Measurements from ENCODE around the gene FGD3.

Gene FGD3

GRCh38 chr9:93050231-93050630 lies 102.9 kb downstream of the FGD3 start:
- Histone ChIP-seq H3K9me3 (ENCODE audit: control insufficient read depth in 2 of 2, low read length in 2 of 2) (no peaks in the 10 kb centered on the region), H3K27me3 (ENCODE audit: control insufficient read depth in 2 of 2, insufficient read depth in 2 of 2, low read length in 2 of 2) (no peaks in the 10 kb centered on the region), H3K27ac (ENCODE audit: low read depth in 2 of 2, low read length in 2 of 2) (no peak overlapping the region), H3K9ac (ENCODE audit: low read depth in 1 of 2, low read length in 2 of 2) (no peak overlapping the region), H3K4me3 (ENCODE audit: low read length in 2 of 2) (no peak overlapping the region), H3K4me1 (ENCODE audit: control insufficient read depth in 2 of 2, insufficient read depth in 2 of 2, low read length in 2 of 2) (no peaks in the 10 kb centered on the region), H3K36me3 (ENCODE audit: control insufficient read depth in 2 of 2, insufficient read depth in 2 of 2, low read length in 2 of 2) (no peaks in the 10 kb centered on the region)

GRCh38 chr9:93051680-93052089 lies 104.4 kb downstream of the FGD3 start:
- H3K27me3 ChIP-seq (ENCODE audit: control insufficient read depth in 2 of 2, insufficient read depth in 2 of 2, low read length in 2 of 2) = no peaks in the 10 kb centered on the region
- no peaks in the 10 kb centered on the region for H3K9me3 ChIP-seq (ENCODE audit: control insufficient read depth in 2 of 2, low read length in 2 of 2)
- H3K27ac ChIP-seq (ENCODE audit: low read depth in 2 of 2, low read length in 2 of 2) = peak overlapping the region in 1 of 2 donors; percentile 32
- no peaks in the 10 kb centered on the region for H3K4me1 ChIP-seq (ENCODE audit: control insufficient read depth in 2 of 2, insufficient read depth in 2 of 2, low read length in 2 of 2)
- H3K36me3 ChIP-seq (ENCODE audit: control insufficient read depth in 2 of 2, insufficient read depth in 2 of 2, low read length in 2 of 2) = no peaks in the 10 kb centered on the region
- no peak overlapping the region for H3K9ac ChIP-seq (ENCODE audit: low read depth in 1 of 2, low read length in 2 of 2)
- H3K4me3 ChIP-seq (ENCODE audit: low read length in 2 of 2) = no peak overlapping the region

DNA sequence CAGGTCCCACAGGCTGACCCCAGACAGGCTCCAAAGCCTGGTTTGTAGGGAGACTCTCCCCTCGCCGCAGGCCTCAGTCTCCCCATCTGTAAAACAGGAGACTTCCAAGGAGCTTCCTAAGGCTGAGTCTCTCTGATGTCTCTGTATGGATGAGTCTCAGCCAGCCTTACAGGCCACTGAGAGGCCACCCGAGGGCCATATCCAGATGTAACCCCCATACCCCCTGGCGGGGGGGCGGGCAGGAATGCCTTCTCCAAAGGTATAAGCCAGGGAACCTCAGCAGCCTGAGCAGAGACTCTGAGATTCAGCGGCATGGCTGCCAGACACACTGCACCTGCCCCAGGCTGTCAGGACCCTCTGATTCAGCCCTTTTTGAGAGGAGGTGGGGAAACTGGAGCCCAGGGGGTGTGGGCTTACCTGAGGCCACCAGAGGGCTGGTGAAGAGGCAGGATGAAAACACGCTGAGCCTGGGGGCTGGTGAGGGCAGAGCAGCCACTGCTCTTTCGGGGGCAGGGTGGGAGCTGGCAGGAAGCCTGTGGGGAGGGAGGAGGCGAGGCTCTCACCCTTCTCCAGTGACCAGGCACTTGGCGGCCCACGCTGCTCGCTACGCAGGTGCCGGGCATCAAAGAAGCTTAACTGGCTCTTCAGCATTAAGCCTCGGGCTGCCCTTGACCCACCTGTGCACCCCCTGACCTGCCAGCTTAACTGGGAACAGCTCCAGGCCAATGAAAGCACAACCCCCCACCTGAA lies 105.6 kb downstream of the FGD3 start:
- Histone ChIP-seq H3K27ac (ENCODE audit: low read depth in 2 of 2, low read length in 2 of 2) (no peak overlapping the region), H3K4me1 (ENCODE audit: control insufficient read depth in 2 of 2, insufficient read depth in 2 of 2, low read length in 2 of 2) (no peaks in the 10 kb centered on the region)

DNA sequence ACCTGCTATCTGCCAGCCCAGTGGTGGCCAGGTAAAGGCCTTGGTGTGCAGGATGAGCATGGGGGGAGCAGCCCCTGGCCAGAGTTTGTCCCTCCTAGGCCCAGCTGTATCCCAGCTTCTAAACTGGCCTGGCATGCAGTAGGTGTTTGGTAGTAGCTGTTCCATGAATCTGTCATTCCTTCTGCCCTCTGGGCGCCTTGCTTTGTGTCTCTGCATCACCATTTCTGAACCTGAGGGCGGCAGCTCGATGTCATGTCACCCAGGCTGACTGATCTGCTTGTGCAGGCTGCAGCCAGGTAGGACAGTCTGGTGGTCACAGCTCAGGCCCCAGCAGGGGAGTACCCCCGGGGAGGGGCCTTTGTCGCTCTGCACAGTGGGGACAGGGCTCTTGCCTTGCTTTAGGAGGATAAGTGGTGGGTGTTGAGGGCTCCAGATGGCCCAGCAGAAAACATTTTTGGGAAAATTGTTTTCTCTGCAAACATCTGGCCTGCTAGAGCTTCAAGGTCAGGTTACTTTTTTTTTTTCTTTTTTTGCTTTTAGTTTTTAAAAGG lies 106.5 kb downstream of the FGD3 start:
- no peak overlapping the region for H3K27ac ChIP-seq (ENCODE audit: low read depth in 2 of 2, low read length in 2 of 2)

More for the DNA sequence above, 105.6 kb downstream of the FGD3 start:
- no peak overlapping the region for H3K9ac ChIP-seq (ENCODE audit: low read depth in 1 of 2, low read length in 2 of 2)
- H3K27me3 ChIP-seq (ENCODE audit: control insufficient read depth in 2 of 2, insufficient read depth in 2 of 2, low read length in 2 of 2) = no peaks in the 10 kb centered on the region
- H3K36me3 ChIP-seq (ENCODE audit: control insufficient read depth in 2 of 2, insufficient read depth in 2 of 2, low read length in 2 of 2) = no peaks in the 10 kb centered on the region
- H3K4me3 ChIP-seq (ENCODE audit: low read length in 2 of 2) = no peak overlapping the region
- H3K9me3 ChIP-seq (ENCODE audit: control insufficient read depth in 2 of 2, low read length in 2 of 2) = no peaks in the 10 kb centered on the region

GRCh38 chr9:93054758-93055704 lies 107.7 kb downstream of the FGD3 start:
- peaks cover 0 to 5% of the 10 kb centered on the region in 2 donors for H3K4me1 ChIP-seq (ENCODE audit: control insufficient read depth in 2 of 2, insufficient read depth in 2 of 2, low read length in 2 of 2)

More for the DNA sequence above, 106.5 kb downstream of the FGD3 start:
- no peaks in the 10 kb centered on the region for H3K27me3 ChIP-seq (ENCODE audit: control insufficient read depth in 2 of 2, insufficient read depth in 2 of 2, low read length in 2 of 2)
- no peaks in the 10 kb centered on the region for H3K36me3 ChIP-seq (ENCODE audit: control insufficient read depth in 2 of 2, insufficient read depth in 2 of 2, low read length in 2 of 2)
- no peaks in the 10 kb centered on the region for H3K4me1 ChIP-seq (ENCODE audit: control insufficient read depth in 2 of 2, insufficient read depth in 2 of 2, low read length in 2 of 2)
- no peak overlapping the region for H3K9ac ChIP-seq (ENCODE audit: low read depth in 1 of 2, low read length in 2 of 2)
- no peak overlapping the region for H3K4me3 ChIP-seq (ENCODE audit: low read length in 2 of 2)
- H3K9me3 ChIP-seq (ENCODE audit: control insufficient read depth in 2 of 2, low read length in 2 of 2) = no peaks in the 10 kb centered on the region

DNA sequence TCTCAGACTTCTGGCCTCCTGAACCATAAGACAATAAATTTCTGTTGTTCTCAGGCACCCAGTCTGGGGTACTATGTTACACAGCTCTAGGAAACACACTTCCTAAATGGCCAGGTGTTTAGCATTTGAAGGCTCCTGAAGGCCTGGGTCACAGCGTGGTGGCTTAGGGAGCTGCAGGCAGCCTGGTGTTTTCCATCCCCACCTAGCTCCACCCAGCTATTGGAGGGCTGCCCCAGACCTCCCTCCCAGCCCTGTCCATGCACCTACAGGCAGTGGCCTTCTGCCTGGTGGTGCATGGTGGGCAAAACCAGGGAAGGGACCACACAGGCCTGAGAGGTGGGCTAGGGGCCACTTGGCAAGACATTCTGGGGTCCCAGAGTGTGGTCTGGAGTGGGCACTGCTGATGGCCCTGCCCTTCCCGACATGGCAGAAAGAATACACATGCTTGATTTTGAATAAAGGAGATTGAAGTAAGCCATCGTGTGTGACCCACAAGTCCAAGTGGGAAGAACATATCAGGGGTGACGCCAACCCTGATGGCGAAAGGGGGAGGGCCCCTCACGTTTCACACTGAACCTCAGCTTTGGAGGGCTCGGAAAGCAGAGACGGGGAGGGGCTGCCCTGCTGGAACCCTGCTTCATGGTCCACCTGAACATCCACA lies 109.8 kb downstream of the FGD3 start:
- Histone ChIP-seq H3K4me1 (ENCODE audit: control insufficient read depth in 2 of 2, insufficient read depth in 2 of 2, low read length in 2 of 2) (peaks cover 8 to 21% of the 10 kb centered on the region in 2 donors), H3K4me3 (ENCODE audit: low read length in 2 of 2) (no peak overlapping the region), H3K36me3 (ENCODE audit: control insufficient read depth in 2 of 2, insufficient read depth in 2 of 2, low read length in 2 of 2) (no peaks in the 10 kb centered on the region), H3K9me3 (ENCODE audit: control insufficient read depth in 2 of 2, low read length in 2 of 2) (no peaks in the 10 kb centered on the region), H3K27ac (ENCODE audit: low read depth in 2 of 2, low read length in 2 of 2) (no peak overlapping the region), H3K9ac (ENCODE audit: low read depth in 1 of 2, low read length in 2 of 2) (no peak overlapping the region), H3K27me3 (ENCODE audit: control insufficient read depth in 2 of 2, insufficient read depth in 2 of 2, low read length in 2 of 2) (peaks cover 0 to 3% of the 10 kb centered on the region in 2 donors)

More at GRCh38 chr9:93054758-93055704, 107.7 kb downstream of the FGD3 start:
- H3K4me3 ChIP-seq (ENCODE audit: low read length in 2 of 2) = no peak overlapping the region
- H3K36me3 ChIP-seq (ENCODE audit: control insufficient read depth in 2 of 2, insufficient read depth in 2 of 2, low read length in 2 of 2) = no peaks in the 10 kb centered on the region
- H3K9me3 ChIP-seq (ENCODE audit: control insufficient read depth in 2 of 2, low read length in 2 of 2) = no peaks in the 10 kb centered on the region
- no peak overlapping the region for H3K9ac ChIP-seq (ENCODE audit: low read depth in 1 of 2, low read length in 2 of 2)
- H3K27me3 ChIP-seq (ENCODE audit: control insufficient read depth in 2 of 2, insufficient read depth in 2 of 2, low read length in 2 of 2) = peaks cover 0 to 1% of the 10 kb centered on the region in 2 donors
- no peak overlapping the region for H3K27ac ChIP-seq (ENCODE audit: low read depth in 2 of 2, low read length in 2 of 2)

- Histone ChIP-seq H3K9me3 (ENCODE audit: control insufficient read depth in 2 of 2, low read length in 2 of 2) (no peaks in the 10 kb centered on the region), H3K4me3 (ENCODE audit: low read length in 2 of 2) (peak overlapping the region in 1 of 2 donors; percentile 20), H3K9ac (ENCODE audit: low read depth in 1 of 2, low read length in 2 of 2) (no peak overlapping the region), H3K36me3 (ENCODE audit: control insufficient read depth in 2 of 2, insufficient read depth in 2 of 2, low read length in 2 of 2) (no peaks in the 10 kb centered on the region), H3K4me1 (ENCODE audit: control insufficient read depth in 2 of 2, insufficient read depth in 2 of 2, low read length in 2 of 2) (peaks cover 13 to 28% of the 10 kb centered on the region in 2 donors), H3K27ac (ENCODE audit: low read depth in 2 of 2, low read length in 2 of 2) (peak overlapping the region in 1 of 2 donors; percentile 79), H3K27me3 (ENCODE audit: control insufficient read depth in 2 of 2, insufficient read depth in 2 of 2, low read length in 2 of 2) (peaks cover 0 to 3% of the 10 kb centered on the region in 2 donors)
Measured at GRCh38 chr9:93057703-93058354, 110.5 kb downstream of the FGD3 start.

GRCh38 chr9:93058355-93059010 lies 111.2 kb downstream of the FGD3 start, which contains the start of gene SUSD3:
TSS of gene SUSD3 (plus strand) at chr9:93058701. CDS start at chr9:93058743, 42 bp downstream.
- Histone ChIP-seq H3K36me3 (ENCODE audit: control insufficient read depth in 2 of 2, insufficient read depth in 2 of 2, low read length in 2 of 2) (no peaks in the 10 kb centered on the region), H3K9ac (ENCODE audit: low read depth in 1 of 2, low read length in 2 of 2) (peak within 1 kb of the TSS; percentile 38 to 63), H3K9me3 (ENCODE audit: control insufficient read depth in 2 of 2, low read length in 2 of 2) (no peaks in the 10 kb centered on the region), H3K4me3 (ENCODE audit: low read length in 2 of 2) (peak within 1 kb of the TSS; percentile 54 to 64), H3K4me1 (ENCODE audit: control insufficient read depth in 2 of 2, insufficient read depth in 2 of 2, low read length in 2 of 2) (peaks cover 15 to 34% of the 10 kb centered on the region in 2 donors), H3K27me3 (ENCODE audit: control insufficient read depth in 2 of 2, insufficient read depth in 2 of 2, low read length in 2 of 2) (peaks cover 0 to 3% of the 10 kb centered on the region in 2 donors), H3K27ac (ENCODE audit: low read depth in 2 of 2, low read length in 2 of 2) (peak within 1 kb of the TSS; percentile 17 to 79)
